ENCODE results near the gene TNIK. TPM values are rescaled to one million over a fixed set of nuclear protein-coding genes. Genes with fewer than 3 reads are reported as not detected.

Gene TNIK
- total RNA-seq, 1 donor from 2014 or later = 9.3 TPM

GRCh38 chr3:171412473-171412872 is 47.7 kb downstream of the TNIK start:
- H3K36me3 Mint-ChIP-seq = no peaks in the 10 kb centered on the region
- no peak for TF ChIP-seq CTCF (IDR thresholded peaks at IDR 0.05; ENCODE audit: unreplicated experiment)
- DNase-seq (ENCODE audit: low spot score in 2 of 2, unreplicated experiment in 2 of 2) = no peak
- no peaks in the 10 kb centered on the region for H3K27me3 Mint-ChIP-seq (ENCODE audit: low read depth)
- no peak overlapping the region for H3K4me3 Mint-ChIP-seq
- no peaks in the 10 kb centered on the region for H3K9me3 Mint-ChIP-seq
- H3K4me1 Mint-ChIP-seq = peaks cover 4% of the 10 kb centered on the region
- no peak overlapping the region for H3K27ac Mint-ChIP-seq

GRCh38 chr3:171412054-171412453 is 48.2 kb downstream of the TNIK start:
- Mint-ChIP-seq H3K9me3 (no peaks in the 10 kb centered on the region), H3K27ac (no peak overlapping the region), H3K36me3 (no peaks in the 10 kb centered on the region), H3K4me3 (no peak overlapping the region), H3K27me3 (ENCODE audit: low read depth) (no peaks in the 10 kb centered on the region), H3K4me1 (peaks cover 3% of the 10 kb centered on the region)
- DNase-seq (ENCODE audit: low spot score in 2 of 2, unreplicated experiment in 2 of 2) = no peak
- TF ChIP-seq CTCF (IDR thresholded peaks at IDR 0.05; ENCODE audit: unreplicated experiment) = no peak

GRCh38 chr3:171410186-171410585 is 50.0 kb downstream of the TNIK start:
- Mint-ChIP-seq H3K27ac (no peak overlapping the region), H3K4me1 (peaks cover 3% of the 10 kb centered on the region), H3K9me3 (peaks cover 4% of the 10 kb centered on the region), H3K36me3 (no peaks in the 10 kb centered on the region), H3K27me3 (ENCODE audit: low read depth) (no peaks in the 10 kb centered on the region), H3K4me3 (no peak overlapping the region)
- no peak for TF ChIP-seq CTCF (IDR thresholded peaks at IDR 0.05; ENCODE audit: unreplicated experiment)
- DNase-seq (ENCODE audit: low spot score in 2 of 2, unreplicated experiment in 2 of 2) = no peak

- Mint-ChIP-seq H3K36me3 (no peaks in the 10 kb centered on the region), H3K4me3 (no peak overlapping the region), H3K9me3 (peaks cover 7% of the 10 kb centered on the region), H3K4me1 (peaks cover 19% of the 10 kb centered on the region), H3K27me3 (ENCODE audit: low read depth) (no peaks in the 10 kb centered on the region), H3K27ac (no peak overlapping the region)
- no peak for TF ChIP-seq CTCF (IDR thresholded peaks at IDR 0.05; ENCODE audit: unreplicated experiment)
- no peak for DNase-seq (ENCODE audit: low spot score in 2 of 2, unreplicated experiment in 2 of 2)
Measured at GRCh38 chr3:171407759-171408158, 52.4 kb downstream of the TNIK start.

GRCh38 chr3:171404376-171404967 is 55.7 kb downstream of the TNIK start:
- DNase-seq (ENCODE audit: low spot score in 2 of 2, unreplicated experiment in 2 of 2) = no peak
- Mint-ChIP-seq H3K4me3 (no peak overlapping the region), H3K36me3 (no peaks in the 10 kb centered on the region), H3K27me3 (ENCODE audit: low read depth) (no peaks in the 10 kb centered on the region), H3K27ac (peak overlapping the region; percentile 60), H3K4me1 (peaks cover 20% of the 10 kb centered on the region), H3K9me3 (peaks cover 9% of the 10 kb centered on the region)
- TF ChIP-seq CTCF (IDR thresholded peaks at IDR 0.05; ENCODE audit: unreplicated experiment) = no peak

- Mint-ChIP-seq H3K9me3 (peaks cover 9% of the 10 kb centered on the region), H3K27me3 (ENCODE audit: low read depth) (no peaks in the 10 kb centered on the region), H3K27ac (no peak overlapping the region), H3K36me3 (no peaks in the 10 kb centered on the region), H3K4me3 (no peak overlapping the region), H3K4me1 (peaks cover 20% of the 10 kb centered on the region)
- DNase-seq (ENCODE audit: low spot score in 2 of 2, unreplicated experiment in 2 of 2) = no peak
- TF ChIP-seq CTCF (IDR thresholded peaks at IDR 0.05; ENCODE audit: unreplicated experiment) = no peak
Measured at GRCh38 chr3:171402281-171402680, 57.9 kb downstream of the TNIK start.

Data from mesothelial cell of epicardium (in vitro differentiated cells).